Nephron progenitor cell (in vitro differentiated cells): Measurements from ENCODE around the gene FNDC3B.
A peak's percentile ranks its signal among the peaks of the same experiment; 100 is the strongest.

Experiments used
- DNase-seq: peaks from one replicate; pipeline ENCODE4 v3.0.0; 2021
- H3K27ac Mint-ChIP-seq: 2 replicates; pipeline ENCODE4 v1.8.0; 2021; ENCODE audit warnings: mild to moderate bottlenecking, moderate library complexity, mixed read lengths
- H3K27me3 Mint-ChIP-seq: 2 replicates; pipeline ENCODE4 v1.8.0; 2021; ENCODE audit warnings: mild to moderate bottlenecking, low read depth, mixed read lengths; ENCODE audit not compliant: poor library complexity
- H3K36me3 Mint-ChIP-seq: 2 replicates; pipeline ENCODE4 v1.8.0; 2021; ENCODE audit warnings: low read depth, mixed read lengths
- H3K4me1 Mint-ChIP-seq: 2 replicates; pipeline ENCODE4 v1.8.0; 2021; ENCODE audit warnings: mixed read lengths
- H3K4me3 Mint-ChIP-seq: 2 replicates; pipeline ENCODE4 v1.8.0; 2021; ENCODE audit warnings: mild to moderate bottlenecking, moderate library complexity, mixed read lengths
- H3K9me3 Mint-ChIP-seq: 2 replicates; pipeline ENCODE4 v1.8.0; 2021; ENCODE audit warnings: mild to moderate bottlenecking, moderate library complexity, mixed read lengths
- TF ChIP-seq, protein P1 (sequence below): fragments of 200-600 bp; sonication (generic); IDR thresholded peaks from 2 replicates; pipeline ENCODE4 v1.5.0; 2021; ENCODE audit warnings: antibody characterized with exemption

FNDC3B gene

DNA sequence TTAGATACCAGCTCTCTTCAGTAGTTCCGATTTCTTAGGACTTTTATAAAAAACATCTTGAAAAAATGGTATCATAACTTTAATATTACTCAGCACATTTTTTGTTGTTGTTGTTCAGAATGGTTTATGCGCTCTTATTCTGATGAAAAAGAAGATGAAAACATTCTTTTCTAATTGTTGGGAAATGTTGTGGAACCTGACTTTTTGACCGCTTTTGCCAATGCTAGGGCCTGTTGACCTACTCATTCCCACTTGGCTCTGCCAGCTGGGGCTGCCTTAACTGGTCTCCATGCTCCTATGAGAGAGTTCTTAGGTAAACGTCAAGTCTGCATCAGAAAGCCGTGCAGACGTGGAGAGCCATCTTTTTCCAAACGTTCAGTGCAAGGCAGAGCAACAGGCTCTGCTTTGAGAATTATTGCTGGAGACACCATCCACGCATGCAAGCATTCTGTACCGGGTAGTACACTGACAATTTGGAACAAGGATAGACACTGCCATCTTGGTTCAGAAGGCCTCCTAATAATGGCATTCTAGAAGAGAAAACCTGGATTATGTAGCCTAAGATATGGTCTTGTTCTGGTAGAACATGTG is 232.1 kb downstream of the FNDC3B start:
- peaks cover 21% of the 10 kb centered on the region for H3K4me1 Mint-ChIP-seq

GRCh38 chr3:172272698-172273097 is 233.3 kb downstream of the FNDC3B start:
- Mint-ChIP-seq H3K4me3 (no peak overlapping the region), H3K27me3 (no peaks in the 10 kb centered on the region), H3K4me1 (peaks cover 21% of the 10 kb centered on the region), H3K27ac (peak overlapping the region; percentile 24), H3K9me3 (no peaks in the 10 kb centered on the region), H3K36me3 (peaks cover 75% of the 10 kb centered on the region)
- DNase-seq: no peak
- TF ChIP-seq, protein P1, sequence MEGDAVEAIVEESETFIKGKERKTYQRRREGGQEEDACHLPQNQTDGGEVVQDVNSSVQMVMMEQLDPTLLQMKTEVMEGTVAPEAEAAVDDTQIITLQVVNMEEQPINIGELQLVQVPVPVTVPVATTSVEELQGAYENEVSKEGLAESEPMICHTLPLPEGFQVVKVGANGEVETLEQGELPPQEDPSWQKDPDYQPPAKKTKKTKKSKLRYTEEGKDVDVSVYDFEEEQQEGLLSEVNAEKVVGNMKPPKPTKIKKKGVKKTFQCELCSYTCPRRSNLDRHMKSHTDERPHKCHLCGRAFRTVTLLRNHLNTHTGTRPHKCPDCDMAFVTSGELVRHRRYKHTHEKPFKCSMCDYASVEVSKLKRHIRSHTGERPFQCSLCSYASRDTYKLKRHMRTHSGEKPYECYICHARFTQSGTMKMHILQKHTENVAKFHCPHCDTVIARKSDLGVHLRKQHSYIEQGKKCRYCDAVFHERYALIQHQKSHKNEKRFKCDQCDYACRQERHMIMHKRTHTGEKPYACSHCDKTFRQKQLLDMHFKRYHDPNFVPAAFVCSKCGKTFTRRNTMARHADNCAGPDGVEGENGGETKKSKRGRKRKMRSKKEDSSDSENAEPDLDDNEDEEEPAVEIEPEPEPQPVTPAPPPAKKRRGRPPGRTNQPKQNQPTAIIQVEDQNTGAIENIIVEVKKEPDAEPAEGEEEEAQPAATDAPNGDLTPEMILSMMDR: no peak

More for the DNA sequence above, 232.1 kb downstream of the FNDC3B start:
- H3K27ac Mint-ChIP-seq: no peak overlapping the region
- no peak for DNase-seq
- peaks cover 73% of the 10 kb centered on the region for H3K36me3 Mint-ChIP-seq
- no peaks in the 10 kb centered on the region for H3K27me3 Mint-ChIP-seq
- no peak overlapping the region for H3K4me3 Mint-ChIP-seq
- TF ChIP-seq, protein P1: no peak
- H3K9me3 Mint-ChIP-seq: no peaks in the 10 kb centered on the region

DNA sequence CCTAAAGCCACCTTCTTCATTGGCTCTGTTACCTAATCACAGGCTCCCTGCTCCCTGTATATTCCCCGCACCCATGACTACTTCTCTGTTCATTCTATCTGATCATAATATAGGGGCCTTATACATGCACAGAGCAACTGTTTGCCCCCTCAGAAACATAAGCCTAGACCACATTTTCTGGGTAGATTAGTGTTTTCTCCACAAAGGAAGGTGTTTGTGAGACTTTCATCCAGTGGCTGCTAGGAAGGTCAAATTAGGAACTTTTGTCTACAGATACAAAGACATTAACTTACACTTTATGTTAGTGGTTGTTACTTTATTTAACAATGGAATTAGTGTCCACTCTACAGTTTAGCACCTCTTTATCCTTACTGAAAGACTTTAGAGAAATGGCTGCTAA is 234.0 kb downstream of the FNDC3B start:
- TF ChIP-seq, protein P1: no peak
- no peak for DNase-seq
- Mint-ChIP-seq H3K4me1 (peaks cover 25% of the 10 kb centered on the region), H3K4me3 (no peak overlapping the region), H3K27ac (no peak overlapping the region), H3K27me3 (no peaks in the 10 kb centered on the region), H3K36me3 (peaks cover 76% of the 10 kb centered on the region), H3K9me3 (no peaks in the 10 kb centered on the region)

DNA sequence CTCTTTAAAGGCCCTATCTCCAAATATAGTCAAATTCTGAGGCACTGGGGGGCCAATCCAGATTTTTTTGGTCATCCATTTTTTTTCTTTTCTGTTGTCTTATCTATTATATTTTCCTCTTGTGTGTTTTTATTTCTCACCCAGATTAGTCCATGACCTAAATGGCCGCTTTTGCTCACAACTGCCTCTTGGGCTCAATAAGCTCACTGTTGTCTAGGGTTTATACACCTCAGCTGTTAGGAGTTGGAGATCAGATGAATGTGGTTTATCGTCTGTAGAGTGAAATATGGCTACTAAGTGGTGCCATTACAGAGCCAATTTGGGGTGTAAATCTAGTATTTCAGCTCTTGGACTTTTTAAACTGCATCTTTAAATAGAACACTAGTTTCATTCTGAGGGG is 235.5 kb downstream of the FNDC3B start:
- no peaks in the 10 kb centered on the region for H3K9me3 Mint-ChIP-seq
- H3K27ac Mint-ChIP-seq: peak overlapping the region; percentile 19
- H3K27me3 Mint-ChIP-seq: no peaks in the 10 kb centered on the region
- TF ChIP-seq, protein P1: no peak
- peaks cover 29% of the 10 kb centered on the region for H3K4me1 Mint-ChIP-seq
- no peak for DNase-seq
- H3K4me3 Mint-ChIP-seq: no peak overlapping the region
- peaks cover 70% of the 10 kb centered on the region for H3K36me3 Mint-ChIP-seq

GRCh38 chr3:172275586-172275985 is 236.2 kb downstream of the FNDC3B start:
- Mint-ChIP-seq H3K9me3 (no peaks in the 10 kb centered on the region), H3K27me3 (no peaks in the 10 kb centered on the region), H3K27ac (peak overlapping the region; percentile 23), H3K4me3 (no peak overlapping the region), H3K36me3 (peaks cover 70% of the 10 kb centered on the region), H3K4me1 (peaks cover 29% of the 10 kb centered on the region)
- no peak for DNase-seq
- TF ChIP-seq, protein P1: no peak

GRCh38 chr3:172276103-172276502 is 236.7 kb downstream of the FNDC3B start:
- H3K4me3 Mint-ChIP-seq: no peak overlapping the region
- H3K36me3 Mint-ChIP-seq: peaks cover 65% of the 10 kb centered on the region
- no peak for DNase-seq
- H3K27ac Mint-ChIP-seq: no peak overlapping the region
- TF ChIP-seq, protein P1: no peak
- peaks cover 29% of the 10 kb centered on the region for H3K4me1 Mint-ChIP-seq
- no peaks in the 10 kb centered on the region for H3K27me3 Mint-ChIP-seq
- H3K9me3 Mint-ChIP-seq: no peaks in the 10 kb centered on the region
